Measurements from ENCODE around the gene GABBR2. TPM values are rescaled to one million over a fixed set of nuclear protein-coding genes. Genes with fewer than 3 reads are reported as not detected.

The GABBR2 gene
- total RNA-seq, 2 experiments from 2014 or later, result not detected

DNA sequence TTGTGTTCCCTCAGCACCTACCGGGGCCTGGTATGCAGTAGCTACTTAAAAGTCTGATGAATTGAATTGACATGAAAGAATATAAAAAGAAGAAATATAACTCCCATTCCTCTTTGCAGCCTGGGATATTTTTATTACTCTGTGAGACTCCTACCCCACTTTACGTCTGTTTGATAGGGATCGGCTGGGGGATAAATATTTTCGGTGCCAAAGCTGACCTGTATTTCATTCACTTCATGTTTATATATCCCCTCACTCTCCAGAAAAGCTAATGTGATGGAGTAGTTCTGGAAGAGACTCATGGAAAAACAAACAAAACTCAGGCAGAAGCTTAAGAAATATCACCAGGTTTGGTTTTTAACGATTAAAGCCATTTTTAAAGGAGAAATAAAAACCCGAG lies 345.1 kb downstream of the GABBR2 start:
- CTCF ChIA-PET, result no interaction called here
- peaks cover 0 to 1% of the 10 kb centered on the region in 2 experiments for H3K27me3 ChIP-seq (ENCODE audit: control insufficient read depth in 1 of 2, insufficient read depth in 2 of 2, low read length in 2 of 2)
- intact Hi-C loops (cut with DNase I, micrococcal nuclease), result no loop called here
- no peak overlapping the region for H3K4me3 ChIP-seq (ENCODE audit: low read length)
- TF ChIP-seq, protein P1, sequence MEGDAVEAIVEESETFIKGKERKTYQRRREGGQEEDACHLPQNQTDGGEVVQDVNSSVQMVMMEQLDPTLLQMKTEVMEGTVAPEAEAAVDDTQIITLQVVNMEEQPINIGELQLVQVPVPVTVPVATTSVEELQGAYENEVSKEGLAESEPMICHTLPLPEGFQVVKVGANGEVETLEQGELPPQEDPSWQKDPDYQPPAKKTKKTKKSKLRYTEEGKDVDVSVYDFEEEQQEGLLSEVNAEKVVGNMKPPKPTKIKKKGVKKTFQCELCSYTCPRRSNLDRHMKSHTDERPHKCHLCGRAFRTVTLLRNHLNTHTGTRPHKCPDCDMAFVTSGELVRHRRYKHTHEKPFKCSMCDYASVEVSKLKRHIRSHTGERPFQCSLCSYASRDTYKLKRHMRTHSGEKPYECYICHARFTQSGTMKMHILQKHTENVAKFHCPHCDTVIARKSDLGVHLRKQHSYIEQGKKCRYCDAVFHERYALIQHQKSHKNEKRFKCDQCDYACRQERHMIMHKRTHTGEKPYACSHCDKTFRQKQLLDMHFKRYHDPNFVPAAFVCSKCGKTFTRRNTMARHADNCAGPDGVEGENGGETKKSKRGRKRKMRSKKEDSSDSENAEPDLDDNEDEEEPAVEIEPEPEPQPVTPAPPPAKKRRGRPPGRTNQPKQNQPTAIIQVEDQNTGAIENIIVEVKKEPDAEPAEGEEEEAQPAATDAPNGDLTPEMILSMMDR (IDR thresholded peaks at IDR 0.05), result no peak
- Mint-ChIP-seq H3K27me3 (peaks cover 16% of the 10 kb centered on the region), H3K4me3 (no peak overlapping the region), H3K36me3 (ENCODE audit: low read depth) (no peaks in the 10 kb centered on the region), H3K4me1 (ENCODE audit: low read depth) (no peaks in the 10 kb centered on the region), H3K27ac (no peak overlapping the region), H3K9me3 (peaks cover 4% of the 10 kb centered on the region)
- H3K27ac ChIP-seq (ENCODE audit: low read depth in 1 of 2, low read length in 2 of 2), result no peak overlapping the region
- ATAC-seq (ENCODE audit: poor library complexity) (no peak), DNase-seq (no peak)
- no peaks in the 10 kb centered on the region for H3K4me1 ChIP-seq (ENCODE audit: insufficient read depth, low read length)
- no peaks in the 10 kb centered on the region for H3K36me3 ChIP-seq (ENCODE audit: insufficient read depth, low read length)
- POLR2A ChIA-PET, result no interaction called here
- peaks cover 5 to 21% of the 10 kb centered on the region in 2 experiments for H3K9me3 ChIP-seq (ENCODE audit: control insufficient read depth in 1 of 2, insufficient read depth in 1 of 2, low read length in 2 of 2)

DNA sequence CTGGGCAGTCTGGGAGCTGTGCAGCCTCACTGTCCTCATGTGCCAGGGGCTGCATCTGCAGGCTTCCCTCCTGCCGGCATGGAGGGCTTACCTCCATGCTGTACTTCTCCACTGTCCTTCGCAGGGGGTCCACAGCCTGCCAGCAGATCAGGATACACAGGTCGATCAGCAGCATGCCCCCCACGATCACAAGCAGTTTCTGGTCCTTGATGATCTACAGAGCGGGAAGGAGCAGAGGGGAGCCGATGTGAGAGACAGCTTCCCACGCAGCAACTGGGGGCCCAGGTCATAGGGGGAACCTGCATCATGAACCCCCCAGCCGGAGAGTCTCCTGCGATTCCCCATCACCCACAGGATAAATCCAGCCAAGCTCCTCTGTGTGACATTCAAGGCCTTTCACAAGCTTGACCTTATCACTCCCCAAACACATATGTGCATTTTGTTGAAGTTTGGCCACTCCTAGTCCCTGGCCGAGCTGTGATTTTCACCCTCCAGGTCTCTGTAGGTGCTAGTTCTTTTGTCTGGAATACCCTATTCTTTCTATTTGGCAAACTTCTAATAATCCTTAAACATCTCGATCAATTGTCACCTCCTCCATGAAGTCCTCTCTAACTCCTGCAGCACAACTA lies 346.0 kb downstream of the GABBR2 start:
- Histone ChIP-seq H3K4me1 (ENCODE audit: insufficient read depth, low read length) (no peaks in the 10 kb centered on the region), H3K9me3 (ENCODE audit: control insufficient read depth in 1 of 2, insufficient read depth in 1 of 2, low read length in 2 of 2) (peaks cover 0 to 21% of the 10 kb centered on the region in 2 experiments), H3K36me3 (ENCODE audit: insufficient read depth, low read length) (no peaks in the 10 kb centered on the region), H3K27me3 (ENCODE audit: control insufficient read depth in 1 of 2, insufficient read depth in 2 of 2, low read length in 2 of 2) (no peaks in the 10 kb centered on the region), H3K27ac (ENCODE audit: low read depth in 1 of 2, low read length in 2 of 2) (no peak overlapping the region), H3K4me3 (ENCODE audit: low read length) (no peak overlapping the region)
- ChIA-PET CTCF (no interaction called here), POLR2A (no interaction called here)
- Mint-ChIP-seq H3K27me3 (peaks cover 16% of the 10 kb centered on the region), H3K9me3 (peaks cover 4% of the 10 kb centered on the region), H3K27ac (no peak overlapping the region), H3K4me3 (no peak overlapping the region), H3K36me3 (ENCODE audit: low read depth) (no peaks in the 10 kb centered on the region), H3K4me1 (ENCODE audit: low read depth) (no peaks in the 10 kb centered on the region)
- DNase-seq (no peak), ATAC-seq (ENCODE audit: poor library complexity) (no peak)
- intact Hi-C loops (cut with DNase I, micrococcal nuclease), result no loop called here
- TF ChIP-seq, protein P1 (IDR thresholded peaks at IDR 0.05), result no peak

DNA sequence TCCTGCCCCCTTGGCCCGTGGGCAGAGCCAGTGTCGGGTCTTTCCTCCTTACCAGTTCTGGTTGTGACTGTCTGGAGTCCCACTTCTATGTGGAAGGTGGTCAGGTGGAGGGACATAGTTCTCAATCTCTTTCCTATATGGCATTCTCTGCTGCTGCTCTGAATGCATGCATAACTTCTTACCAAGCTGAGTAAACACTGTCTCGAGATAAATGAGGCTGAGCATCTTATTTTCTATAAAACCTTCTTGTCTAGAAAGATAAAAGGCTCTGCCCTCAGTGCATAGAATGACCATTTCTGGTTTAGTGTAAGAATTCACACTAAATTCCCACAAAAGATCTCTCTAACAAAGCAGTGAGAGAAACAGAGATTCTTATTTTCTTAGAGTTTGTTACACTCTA lies 347.1 kb downstream of the GABBR2 start:
- Mint-ChIP-seq H3K27ac (no peak overlapping the region), H3K36me3 (ENCODE audit: low read depth) (no peaks in the 10 kb centered on the region), H3K4me1 (ENCODE audit: low read depth) (no peaks in the 10 kb centered on the region), H3K4me3 (no peak overlapping the region), H3K9me3 (peaks cover 4% of the 10 kb centered on the region), H3K27me3 (peaks cover 13% of the 10 kb centered on the region)
- Histone ChIP-seq H3K36me3 (ENCODE audit: insufficient read depth, low read length) (no peaks in the 10 kb centered on the region), H3K4me3 (ENCODE audit: low read length) (no peak overlapping the region), H3K4me1 (ENCODE audit: insufficient read depth, low read length) (no peaks in the 10 kb centered on the region), H3K27me3 (ENCODE audit: control insufficient read depth in 1 of 2, insufficient read depth in 2 of 2, low read length in 2 of 2) (no peaks in the 10 kb centered on the region), H3K27ac (ENCODE audit: low read depth in 1 of 2, low read length in 2 of 2) (no peak overlapping the region), H3K9me3 (ENCODE audit: control insufficient read depth in 1 of 2, insufficient read depth in 1 of 2, low read length in 2 of 2) (peaks cover 0 to 21% of the 10 kb centered on the region in 2 experiments)
- ChIA-PET POLR2A (no interaction called here), CTCF (no interaction called here)
- intact Hi-C loops (cut with DNase I, micrococcal nuclease), result no loop called here
- DNase-seq (no peak), ATAC-seq (ENCODE audit: poor library complexity) (no peak)
- TF ChIP-seq, protein P1 (IDR thresholded peaks at IDR 0.05), result no peak

Measured in CD4-positive, alpha-beta T cell (primary cell).